Hepatocyte (in vitro differentiated cells): Measurements from ENCODE around the gene PRELP. TPM values are rescaled to one million over a fixed set of nuclear protein-coding genes. Genes with fewer than 3 reads are reported as not detected.

Experiments used
- DNase-seq: peaks from one replicate; pipeline ENCODE4 v3.0.0-alpha.2; 2016; ENCODE audit warnings: low spot score
- H2AFZ ChIP-seq: fragments of 200-600 bp; sonication (generic); 2 replicates; pipeline ENCODE4 v1.6.0; 2016; ENCODE audit warnings: antibody characterized with exemption, mild to moderate bottlenecking
- H3K27ac ChIP-seq: fragments of 200-600 bp; sonication (generic); 2 replicates; pipeline ENCODE4 v1.5.1; 2016; ENCODE audit warnings: mild to moderate bottlenecking
- H3K27me3 ChIP-seq: fragments of 200-600 bp; sonication (generic); 2 replicates; pipeline ENCODE4 v1.6.1; 2016
- H3K36me3 ChIP-seq: fragments of 200-600 bp; sonication (generic); replicated peaks from 2 replicates; pipeline ENCODE4 v1.5.1; 2016; ENCODE audit warnings: low read depth; ENCODE audit not compliant: insufficient read depth
- H3K4me1 ChIP-seq: fragments of 200-600 bp; sonication (generic); 2 replicates; pipeline ENCODE4 v1.5.1; 2016; ENCODE audit warnings: mild to moderate bottlenecking, moderate library complexity; ENCODE audit not compliant: insufficient read depth
- H3K4me2 ChIP-seq: fragments of 200-600 bp; sonication (generic); 2 replicates; pipeline ENCODE4 v1.6.0; 2016
- H3K4me3 ChIP-seq: fragments of 200-600 bp; sonication (generic); 2 replicates; pipeline ENCODE4 v1.5.1; 2016; ENCODE audit warnings: mild to moderate bottlenecking
- H3K79me2 ChIP-seq: fragments of 200-600 bp; sonication (generic); 2 replicates; pipeline ENCODE4 v1.6.0; 2017; ENCODE audit warnings: mild to moderate bottlenecking
- H3K9me2 ChIP-seq: fragments of 200-600 bp; sonication (generic); replicated peaks from 2 replicates; pipeline ENCODE4 v1.6.0; 2017; ENCODE audit warnings: mild to moderate bottlenecking; ENCODE audit not compliant: insufficient read depth
- H3K9me3 ChIP-seq: fragments of 200-600 bp; sonication (generic); 2 replicates; pipeline ENCODE4 v1.5.1; 2016; ENCODE audit warnings: low read depth, mild to moderate bottlenecking
- H4K20me1 ChIP-seq: fragments of 200-600 bp; sonication (generic); 2 replicates; pipeline ENCODE4 v1.6.0; 2016; ENCODE audit warnings: mild to moderate bottlenecking; ENCODE audit not compliant: insufficient read depth, poor library complexity, severe bottlenecking
- EZH2 ChIP-seq: fragments of 200-600 bp; sonication (generic); IDR thresholded peaks from 2 replicates; pipeline ENCODE4 v1.6.1; 2016; ENCODE audit warnings: antibody characterized with exemption, mild to moderate bottlenecking, borderline replicate concordance
- EZH2phosphoT487 ChIP-seq: fragments of 200-600 bp; sonication (generic); IDR thresholded peaks from one replicate; pipeline ENCODE4 v1.6.1; 2018; ENCODE audit warnings: antibody characterized with exemption, mild to moderate bottlenecking, low read depth, moderate library complexity; ENCODE audit not compliant: unreplicated experiment, severe bottlenecking
- WGBS: methylation state at CpG from one replicate; pipeline ENCODE4 v1.1.6; 2016; ENCODE audit warnings: low lambda C conversion rate; ENCODE audit errors: missing lambda C conversion rate; 5-methylcytosine and 5-hydroxymethylcytosine counted together
- polyA plus RNA-seq: library from polyadenylated mRNA; unstranded; fragments of >200 nt; fragmentation: Nextera tagmentation; extraction: Ambion mirVana; gene quantifications from 2 replicates; pipeline ENCODE4 v1.2.1, GENCODE V29; 2016
- total RNA-seq: library from RNA; depleted of rRNA; stranded (reverse); fragments of >200 nt; gene quantifications from 2 replicates; pipeline ENCODE4 v1.2.3, GENCODE V29; 2014
- TF ChIP-seq, protein P1 (sequence below): fragments of 200-600 bp; sonication (generic); IDR thresholded peaks from 2 replicates; pipeline ENCODE4 v1.5.1; 2016; ENCODE audit warnings: antibody characterized with exemption, mild to moderate bottlenecking; ENCODE audit not compliant: poor library complexity

The PRELP gene
- total and polyA plus RNA-seq, 2 experiments from 2014 or later: 0.83 to 10.8 TPM

GRCh38 chr1:203499643-203500278 is 24.2 kb downstream of the PRELP start:
- DNase-seq: no peak
- Histone ChIP-seq H3K4me3 (no peak overlapping the region), H3K4me2 (no peak overlapping the region), H3K9me3 (no peaks in the 10 kb centered on the region), H3K36me3 (no peaks in the 10 kb centered on the region), H3K9me2 (no peaks in the 10 kb centered on the region), H3K27me3 (no peaks in the 10 kb centered on the region), H3K4me1 (no peaks in the 10 kb centered on the region), H3K79me2 (no peaks in the 10 kb centered on the region), H4K20me1 (no peaks in the 10 kb centered on the region), H3K27ac (no peak overlapping the region), H2AFZ (no peak overlapping the region)
- TF ChIP-seq, protein P1, sequence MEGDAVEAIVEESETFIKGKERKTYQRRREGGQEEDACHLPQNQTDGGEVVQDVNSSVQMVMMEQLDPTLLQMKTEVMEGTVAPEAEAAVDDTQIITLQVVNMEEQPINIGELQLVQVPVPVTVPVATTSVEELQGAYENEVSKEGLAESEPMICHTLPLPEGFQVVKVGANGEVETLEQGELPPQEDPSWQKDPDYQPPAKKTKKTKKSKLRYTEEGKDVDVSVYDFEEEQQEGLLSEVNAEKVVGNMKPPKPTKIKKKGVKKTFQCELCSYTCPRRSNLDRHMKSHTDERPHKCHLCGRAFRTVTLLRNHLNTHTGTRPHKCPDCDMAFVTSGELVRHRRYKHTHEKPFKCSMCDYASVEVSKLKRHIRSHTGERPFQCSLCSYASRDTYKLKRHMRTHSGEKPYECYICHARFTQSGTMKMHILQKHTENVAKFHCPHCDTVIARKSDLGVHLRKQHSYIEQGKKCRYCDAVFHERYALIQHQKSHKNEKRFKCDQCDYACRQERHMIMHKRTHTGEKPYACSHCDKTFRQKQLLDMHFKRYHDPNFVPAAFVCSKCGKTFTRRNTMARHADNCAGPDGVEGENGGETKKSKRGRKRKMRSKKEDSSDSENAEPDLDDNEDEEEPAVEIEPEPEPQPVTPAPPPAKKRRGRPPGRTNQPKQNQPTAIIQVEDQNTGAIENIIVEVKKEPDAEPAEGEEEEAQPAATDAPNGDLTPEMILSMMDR: no peak
- TF ChIP-seq EZH2 (no peak), EZH2phosphoT487 (no peak)
- 93% methylated on average over 5 of the region's 7 CpGs for WGBS

- H3K36me3 ChIP-seq: no peaks in the 10 kb centered on the region
- H2AFZ ChIP-seq: no peak overlapping the region
- no peak for DNase-seq
- no peaks in the 10 kb centered on the region for H3K9me3 ChIP-seq
- no peaks in the 10 kb centered on the region for H3K9me2 ChIP-seq
- no peak overlapping the region for H3K4me2 ChIP-seq
- H3K79me2 ChIP-seq: no peaks in the 10 kb centered on the region
- TF ChIP-seq EZH2phosphoT487 (no peak), EZH2 (no peak)
- TF ChIP-seq, protein P1: no peak
- H3K27ac ChIP-seq: no peak overlapping the region
- H3K27me3 ChIP-seq: no peaks in the 10 kb centered on the region
- no peaks in the 10 kb centered on the region for H4K20me1 ChIP-seq
- H3K4me3 ChIP-seq: no peak overlapping the region
- no peaks in the 10 kb centered on the region for H3K4me1 ChIP-seq
- 100% methylated on average over 1 of the region's 1 CpG for WGBS
These were observed 24.7 kb downstream of the PRELP start for GRCh38 chr1:203500279-203500678.

GRCh38 chr1:203503836-203504235 is 28.2 kb downstream of the PRELP start:
- Histone ChIP-seq H3K4me2 (no peak overlapping the region), H3K27me3 (no peaks in the 10 kb centered on the region), H3K79me2 (no peaks in the 10 kb centered on the region), H4K20me1 (no peaks in the 10 kb centered on the region), H3K27ac (no peak overlapping the region), H2AFZ (no peak overlapping the region), H3K36me3 (no peaks in the 10 kb centered on the region), H3K4me1 (peaks cover 22% of the 10 kb centered on the region), H3K4me3 (no peak overlapping the region), H3K9me3 (no peaks in the 10 kb centered on the region), H3K9me2 (no peaks in the 10 kb centered on the region)
- TF ChIP-seq, protein P1: no peak
- TF ChIP-seq EZH2phosphoT487 (no peak), EZH2 (no peak)
- WGBS: 89% methylated on average over 3 of the region's 3 CpGs
- DNase-seq: no peak
